ENCODE measurements around the gene GPN1.
"Not testable (repeated sequence)": the region's sequence is repeated elsewhere in the genome, so short reads cannot be mapped to it uniquely, and the experiment has no call there.

The GPN1 gene

DNA sequence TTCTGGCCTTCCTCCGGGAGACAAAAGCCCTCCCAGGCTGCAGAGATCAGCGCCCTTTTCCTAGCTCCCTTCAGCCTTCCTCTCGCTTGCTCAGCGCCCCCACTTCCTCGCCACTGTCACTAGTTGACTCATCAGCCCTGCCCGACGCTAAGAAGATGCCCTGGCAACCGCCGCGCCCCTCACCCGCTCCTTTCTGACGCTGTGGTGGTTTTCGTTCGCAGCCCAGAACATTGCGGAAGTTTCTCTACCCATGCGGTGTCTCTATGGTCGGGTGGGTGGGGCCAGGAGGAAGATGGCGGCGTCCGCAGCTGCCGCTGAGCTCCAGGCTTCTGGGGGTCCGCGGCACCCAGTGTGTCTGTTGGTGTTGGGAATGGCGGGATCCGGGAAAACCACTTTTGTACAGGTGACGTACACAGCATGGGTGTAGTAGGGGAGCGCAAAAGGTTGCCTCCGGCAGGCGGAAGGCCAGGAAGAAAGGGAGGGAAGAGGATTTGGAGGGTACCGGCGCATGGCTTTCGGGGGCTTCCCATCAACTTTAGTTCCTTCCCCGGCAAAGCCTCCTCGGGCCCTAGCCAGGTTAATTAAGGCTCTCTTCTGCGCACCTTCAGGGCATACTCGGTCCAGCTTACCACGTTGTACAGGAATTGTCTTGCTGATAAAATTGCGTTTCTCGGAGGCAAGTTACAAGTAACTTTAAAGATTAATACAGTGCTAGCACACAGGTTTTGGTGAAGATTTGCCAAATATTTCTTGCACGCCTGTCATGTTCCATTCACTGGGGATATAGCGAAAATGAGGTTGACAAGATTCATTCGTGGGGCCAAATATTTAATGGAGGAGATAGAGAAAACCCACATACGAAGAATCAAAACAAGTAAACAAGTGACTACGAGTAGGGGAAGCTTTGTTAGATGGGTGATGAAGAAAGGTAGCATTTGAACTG lies at the start of gene GPN1, which contains the start of gene CCDC121:
Gene GPN1 (plus strand): TSS at position 284 of the 943 bp plus-strand sequence. CDS start 9 bp downstream, at position 293.
Gene CCDC121 (minus strand): TSS at position 246 of the 943 bp plus-strand sequence. CDS start 1,213 bp downstream, outside the sequence.
- DNase-seq (ENCODE audit: low read depth, low spot score) = peak; percentile 68

DNA sequence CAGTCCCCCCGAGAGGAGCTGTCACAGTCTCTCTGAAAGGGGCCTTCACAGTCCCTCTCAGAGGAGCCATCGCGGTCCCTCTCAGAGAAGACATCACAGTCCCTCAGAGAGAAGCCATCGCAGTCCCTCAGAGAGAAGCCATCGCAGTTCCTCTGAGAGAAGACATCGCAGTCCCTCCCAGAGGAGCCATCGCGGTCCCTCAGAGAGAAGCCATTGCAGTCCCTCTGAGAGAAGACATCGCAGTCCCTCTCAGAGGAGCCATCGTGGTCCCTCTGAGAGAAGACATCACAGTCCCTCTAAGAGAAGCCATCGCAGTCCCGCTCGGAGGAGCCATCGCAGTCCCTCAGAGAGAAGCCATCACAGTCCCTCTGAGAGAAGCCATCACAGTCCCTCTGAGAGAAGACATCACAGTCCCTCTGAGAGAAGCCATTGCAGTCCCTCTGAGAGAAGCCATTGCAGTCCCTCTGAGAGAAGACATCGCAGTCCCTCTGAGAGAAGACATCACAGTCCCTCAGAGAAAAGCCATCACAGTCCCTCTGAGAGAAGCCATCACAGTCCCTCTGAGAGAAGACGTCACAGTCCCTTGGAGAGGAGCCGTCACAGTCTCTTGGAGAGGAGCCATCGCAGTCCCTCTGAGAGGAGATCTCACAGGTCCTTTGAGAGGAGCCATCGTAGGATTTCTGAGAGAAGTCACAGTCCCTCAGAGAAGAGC lies 47.3 kb upstream of the GPN1 start:
- no peak for DNase-seq (ENCODE audit: low read depth, low spot score)

DNA sequence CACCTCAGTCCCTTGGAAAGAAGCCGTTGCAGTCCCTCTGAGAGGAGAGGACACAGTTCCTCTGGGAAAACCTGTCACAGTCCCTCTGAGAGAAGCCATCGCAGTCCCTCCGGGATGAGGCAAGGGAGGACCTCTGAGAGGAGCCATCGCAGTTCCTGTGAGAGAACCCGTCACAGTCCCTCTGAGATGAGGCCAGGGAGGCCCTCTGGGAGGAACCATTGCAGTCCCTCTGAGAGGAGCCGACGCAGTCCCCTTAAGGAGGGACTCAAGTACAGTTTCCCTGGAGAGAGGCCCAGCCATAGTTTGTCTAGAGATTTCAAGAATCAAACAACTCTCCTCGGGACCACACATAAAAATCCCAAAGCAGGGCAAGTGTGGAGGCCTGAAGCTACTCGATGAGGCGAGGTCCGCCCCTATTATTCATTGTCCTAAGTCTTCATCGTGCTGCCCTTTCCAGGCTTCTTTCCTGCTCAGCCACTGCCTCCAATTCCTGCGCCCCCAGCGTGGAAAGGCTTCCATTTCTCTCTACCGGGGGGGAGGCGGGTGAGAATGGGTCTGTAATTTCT lies 46.6 kb upstream of the GPN1 start:
- DNase-seq (ENCODE audit: low read depth, low spot score) = no peak

DNA sequence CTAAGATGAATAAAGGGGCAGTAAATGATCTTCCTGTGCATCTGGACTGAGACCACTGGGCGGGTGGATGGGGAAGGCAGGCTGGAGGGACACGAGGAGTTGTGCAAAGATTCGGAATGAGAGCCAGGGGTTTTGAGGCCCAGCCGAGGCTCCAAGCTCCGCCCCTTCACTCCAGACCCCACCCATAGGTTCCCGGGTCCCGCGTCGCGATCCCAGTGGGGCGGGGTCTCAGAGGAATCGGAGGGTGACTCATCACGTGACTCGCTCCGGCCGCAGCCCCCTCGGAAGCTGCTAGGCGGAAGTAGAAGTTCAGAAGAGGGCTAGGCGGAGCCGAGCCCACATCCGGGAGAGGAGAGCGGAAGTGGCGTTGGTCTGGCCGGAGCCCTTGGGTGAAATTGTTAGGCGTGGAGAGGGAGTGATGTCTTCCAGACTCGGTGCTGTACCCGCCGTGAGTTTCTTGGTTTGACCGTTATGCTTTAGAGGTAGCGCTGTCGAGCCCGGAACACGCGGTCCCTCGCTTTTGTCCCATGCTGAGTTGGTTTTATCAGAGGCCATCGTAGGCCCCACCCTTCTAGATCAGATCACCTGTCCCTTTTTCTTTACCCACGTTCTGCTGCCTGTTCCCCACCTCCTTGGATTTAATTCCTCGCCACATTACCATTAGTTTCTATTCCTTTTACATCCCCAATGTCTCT lies 46.0 kb upstream of the GPN1 start, which contains the start of gene ZNF512:
Gene ZNF512 (plus strand): TSS at position 348 of the 695 bp plus-strand sequence. CDS start 71 bp downstream, at position 419.
- DNase-seq (ENCODE audit: low read depth, low spot score) = peak; percentile 65

GRCh38 chr2:27583390-27583915 lies 45.4 kb upstream of the GPN1 start:
- no peak for DNase-seq (ENCODE audit: low read depth, low spot score)

GRCh38 chr2:27584597-27584996 lies 44.3 kb upstream of the GPN1 start:
- no peak for DNase-seq (ENCODE audit: low read depth, low spot score)

GRCh38 chr2:27587025-27587424 lies 41.8 kb upstream of the GPN1 start:
- DNase-seq (ENCODE audit: low read depth, low spot score) = no peak

DNA sequence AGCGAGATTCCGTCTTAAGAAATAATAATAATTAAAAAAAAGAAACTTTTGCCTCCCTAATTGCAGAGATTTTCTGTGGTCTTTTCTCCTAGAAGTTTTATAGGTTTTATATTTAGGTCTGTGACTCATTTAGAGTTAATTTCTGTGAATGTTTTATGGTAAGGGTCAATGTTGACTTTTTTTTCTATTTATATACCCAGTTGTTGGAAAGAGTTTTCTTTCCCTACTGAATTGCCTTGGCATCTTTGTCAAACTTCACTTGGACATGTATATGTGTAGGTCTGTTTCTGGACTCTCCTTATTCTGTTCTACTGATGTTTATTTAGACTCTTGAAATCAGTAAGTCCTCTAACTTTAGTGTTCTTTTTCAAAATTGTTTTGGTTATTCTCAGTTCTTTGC lies 40.5 kb upstream of the GPN1 start:
- DNase-seq (ENCODE audit: low read depth, low spot score) = no peak

DNA sequence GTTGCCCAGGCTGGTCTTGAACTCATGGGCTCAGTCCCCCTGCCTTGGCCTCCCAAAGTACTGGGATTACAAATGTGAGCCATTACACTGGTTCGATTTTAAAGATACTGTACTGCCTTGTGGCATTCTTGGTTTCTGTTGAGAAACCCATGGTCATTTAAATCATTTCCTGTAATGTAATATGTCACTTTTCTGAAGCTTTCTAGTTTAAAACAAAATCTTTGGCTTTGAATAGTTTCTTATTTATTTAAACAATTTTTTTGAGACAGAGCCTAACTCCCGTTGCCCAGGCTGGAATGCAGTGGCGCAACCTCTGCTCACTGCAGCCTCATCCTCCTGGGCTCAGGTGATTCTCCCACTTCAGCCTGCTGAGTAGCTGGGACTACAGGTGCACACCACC lies 37.1 kb upstream of the GPN1 start:
- no peak for DNase-seq (ENCODE audit: low read depth, low spot score)

DNA sequence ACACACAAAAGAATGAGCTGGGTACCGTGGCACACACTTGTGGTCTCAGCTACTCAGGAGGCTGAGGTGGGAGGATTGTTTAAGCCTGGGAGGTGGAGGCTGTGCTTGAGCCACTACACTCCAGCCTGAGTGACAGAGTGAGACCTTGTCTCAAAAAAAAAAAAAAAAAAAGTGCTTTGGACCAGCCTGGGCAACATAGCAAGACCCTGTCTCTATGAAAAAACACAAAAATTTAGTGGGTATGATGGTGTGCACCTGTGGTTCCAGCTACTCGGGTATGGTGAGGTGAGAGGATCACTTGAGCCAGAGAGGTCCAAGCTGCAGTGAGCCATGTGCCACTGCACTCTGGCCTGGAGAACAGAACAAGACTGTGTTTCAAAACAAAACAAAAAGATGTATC lies 35.6 kb upstream of the GPN1 start:
- DNase-seq (ENCODE audit: low read depth, low spot score) = no peak

DNA sequence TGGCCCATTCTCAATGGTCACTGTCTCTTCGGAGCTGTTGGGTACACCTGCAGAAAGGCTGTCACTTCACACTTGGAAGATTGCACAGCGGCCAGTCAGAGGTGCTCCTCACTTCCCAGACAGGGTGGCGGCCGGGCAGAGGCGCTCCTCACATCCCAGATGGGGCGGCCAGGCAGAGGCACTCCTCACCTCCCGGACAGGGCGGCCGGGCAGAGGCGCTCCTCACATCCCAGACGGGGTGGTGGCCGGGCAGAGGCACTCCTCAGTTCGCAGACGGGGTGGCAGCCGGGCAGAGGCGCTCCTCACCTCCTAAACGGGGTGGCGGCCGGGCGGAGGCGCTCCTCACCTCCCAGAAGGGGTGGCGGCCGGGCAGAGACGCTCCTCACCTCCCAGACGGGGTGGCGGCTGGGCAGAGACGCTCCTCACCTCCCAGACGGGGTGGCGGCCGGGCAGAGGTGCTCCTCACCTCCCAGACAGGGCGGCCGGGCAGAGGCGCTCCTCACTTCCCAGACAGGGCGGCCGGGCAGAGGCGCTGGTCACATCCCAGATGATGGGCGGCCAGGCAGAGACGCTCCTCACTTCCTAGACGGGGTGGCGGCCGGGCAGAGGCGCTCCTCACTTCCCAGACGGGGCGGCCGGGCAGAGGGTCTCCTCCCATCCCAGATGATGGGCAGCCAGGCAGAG lies 34.7 kb upstream of the GPN1 start:
- DNase-seq (ENCODE audit: low read depth, low spot score) = not testable (repeated sequence)

DNA sequence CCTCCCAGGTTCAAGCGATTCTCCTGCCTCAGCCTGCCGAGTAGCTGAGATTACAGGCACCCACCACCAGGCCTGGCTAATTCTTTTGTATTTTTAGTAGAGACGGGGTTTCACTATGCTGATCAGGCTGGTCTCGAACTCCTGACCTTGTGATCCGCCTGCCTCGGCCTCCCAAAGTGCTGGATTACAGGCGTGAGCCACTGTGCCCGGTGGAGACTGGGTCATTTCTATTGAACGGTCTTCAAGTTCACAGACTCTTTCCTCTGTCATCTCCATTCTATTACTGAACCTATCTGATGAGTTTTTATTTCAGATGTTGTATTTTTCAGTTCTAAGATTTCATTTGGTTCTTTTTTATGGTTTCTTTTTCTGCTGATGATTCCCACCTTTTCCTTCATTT lies 33.4 kb upstream of the GPN1 start:
- DNase-seq (ENCODE audit: low read depth, low spot score) = not testable (repeated sequence)

DNA sequence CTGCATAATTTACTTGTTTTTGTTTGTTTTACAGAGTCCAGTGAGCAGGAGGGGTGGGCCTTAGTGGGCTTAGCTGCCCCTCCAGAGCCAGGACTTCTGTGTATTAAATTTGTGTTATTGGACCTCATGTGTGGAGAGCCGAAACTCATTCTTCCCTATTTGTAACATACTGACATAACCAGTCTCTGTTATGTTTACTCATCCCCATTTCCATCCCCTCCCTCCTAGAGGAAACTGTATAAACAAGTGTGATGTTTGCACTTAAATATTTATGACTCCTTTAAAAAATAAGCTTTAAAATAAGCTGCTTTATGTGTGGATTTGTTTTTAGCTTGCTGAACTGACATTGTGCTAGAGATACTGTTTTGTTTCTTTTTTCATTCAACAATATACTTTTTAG lies 32.2 kb upstream of the GPN1 start:
- DNase-seq (ENCODE audit: low read depth, low spot score) = no peak

- DNase-seq (ENCODE audit: low read depth, low spot score) = peak; percentile 20
These were observed 22.2 kb upstream of the GPN1 start for GRCh38 chr2:27606611-27607010.

DNA sequence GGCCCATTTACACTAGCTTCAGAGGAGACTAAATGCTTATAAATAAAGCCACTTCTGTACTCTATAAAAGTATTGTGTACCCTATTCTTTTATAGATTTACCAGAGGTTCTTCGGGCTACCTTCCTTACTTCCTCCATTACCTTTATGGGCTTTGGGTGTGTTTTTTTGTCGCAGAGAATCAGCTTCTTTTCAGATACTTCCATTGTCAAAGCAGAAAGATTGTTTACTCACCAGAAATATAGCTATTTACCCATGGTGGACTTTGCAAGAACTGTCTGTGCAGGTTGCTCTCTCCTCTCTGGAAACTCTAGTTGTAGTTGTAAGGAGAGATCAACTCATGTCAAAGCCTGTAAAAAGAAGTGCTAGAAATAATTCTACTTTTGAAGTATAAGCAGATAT lies 14.9 kb upstream of the GPN1 start:
- DNase-seq (ENCODE audit: low read depth, low spot score) = no peak

DNA sequence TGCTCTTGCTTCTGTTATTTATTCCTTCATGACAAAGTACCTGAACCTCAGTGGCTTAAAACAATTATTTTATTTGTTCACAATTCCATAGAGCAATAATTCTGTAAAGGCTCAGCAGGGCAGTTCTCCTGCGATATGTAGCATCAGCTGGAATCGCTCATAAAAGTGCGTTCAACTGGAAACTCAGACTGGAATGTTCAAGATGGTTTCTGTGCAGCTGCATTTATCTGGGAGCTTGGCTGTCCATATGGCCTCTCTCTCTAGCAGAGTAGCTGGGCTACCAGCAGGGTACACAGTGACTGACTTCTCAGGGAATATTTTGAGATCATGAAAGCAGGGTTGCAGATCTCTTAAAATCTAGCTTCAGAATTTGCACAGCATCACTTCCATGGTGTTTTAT lies 13.5 kb upstream of the GPN1 start:
- no peak for DNase-seq (ENCODE audit: low read depth, low spot score)

- DNase-seq (ENCODE audit: low read depth, low spot score) = no peak
These were observed 7.3 kb upstream of the GPN1 start for GRCh38 chr2:27621524-27621923.

DNA sequence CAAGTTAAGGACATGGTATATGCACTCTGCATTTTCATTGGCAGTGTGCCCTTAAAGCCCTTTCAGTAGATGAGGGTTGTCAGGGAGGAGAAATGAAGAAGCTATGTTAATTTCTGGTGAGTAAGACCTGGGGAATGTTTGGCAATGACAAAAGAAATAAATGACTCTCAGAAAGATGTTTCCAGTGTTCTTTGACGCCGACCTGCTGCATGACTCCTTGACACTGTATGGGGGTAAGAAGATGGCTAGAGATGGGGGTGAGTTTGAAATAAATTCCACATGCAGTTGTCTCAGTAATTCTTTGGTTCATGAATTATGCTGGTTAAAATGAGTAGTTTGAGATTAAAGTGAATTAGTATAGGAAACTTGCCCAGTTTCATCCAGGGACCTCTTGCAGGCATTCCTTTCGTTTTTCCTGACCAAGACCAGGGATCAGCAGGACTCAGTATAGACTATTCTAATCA lies 5.9 kb upstream of the GPN1 start:
- DNase-seq (ENCODE audit: low read depth, low spot score) = no peak

DNA sequence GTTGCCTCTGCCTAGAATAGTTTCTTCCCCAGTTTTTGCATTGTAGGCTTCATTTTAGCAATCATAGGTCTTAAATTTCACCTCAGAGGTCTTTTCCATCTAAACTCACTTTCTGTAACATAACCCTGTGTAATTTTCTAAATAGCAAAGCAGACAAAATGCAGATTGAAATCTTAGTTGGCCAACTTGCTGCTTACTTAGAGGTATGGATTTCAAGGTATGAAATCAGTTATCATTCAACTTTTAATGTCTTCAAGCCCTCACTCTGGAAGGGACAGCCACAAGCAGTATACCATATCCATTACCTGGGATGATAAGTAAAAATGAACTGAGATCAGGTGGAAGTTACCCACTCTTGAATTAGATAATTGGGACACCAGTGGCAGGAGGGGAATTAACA lies 3.9 kb upstream of the GPN1 start:
- DNase-seq (ENCODE audit: low read depth, low spot score) = no peak

GRCh38 chr2:27626323-27626722 lies 2.5 kb upstream of the GPN1 start:
- not testable (repeated sequence) for DNase-seq (ENCODE audit: low read depth, low spot score)

- DNase-seq (ENCODE audit: low read depth, low spot score) = not testable (repeated sequence)
These were observed 1.9 kb upstream of the GPN1 start for GRCh38 chr2:27626921-27627320.
